GM21723 (cell line): Measurements from ENCODE around the gene BRD2.

ENCODE experiments used
- ATAC-seq: cut with Tn5 transposase; IDR thresholded peaks from one replicate; pipeline ENCODE4 v1.9.1; 2021; ENCODE audit warnings: mild to moderate bottlenecking, moderate library complexity; ENCODE audit not compliant: unreplicated experiment

The BRD2 gene

GRCh38 chr6:32971242-32971580 is 2.8 kb downstream of the BRD2 start:
- ATAC-seq, result no peak

- ATAC-seq, result peak; percentile 45
Measured at GRCh38 chr6:32971581-32972352, 3.4 kb downstream of the BRD2 start.

- peak; percentile 7 for ATAC-seq
Measured at GRCh38 chr6:32972353-32973143, 4.2 kb downstream of the BRD2 start.

GRCh38 chr6:32973144-32974015 is 5.0 kb downstream of the BRD2 start:
- ATAC-seq, result no peak

GRCh38 chr6:32974016-32974333 is 5.6 kb downstream of the BRD2 start:
- no peak for ATAC-seq

GRCh38 chr6:32974541-32975308 is 6.3 kb downstream of the BRD2 start:
- no peak for ATAC-seq

- ATAC-seq, result no peak
Measured at GRCh38 chr6:32975886-32976285, 7.5 kb downstream of the BRD2 start.

- no peak for ATAC-seq
Measured at GRCh38 chr6:32976334-32977069, 8.1 kb downstream of the BRD2 start.

GRCh38 chr6:32977272-32977952 is 9.0 kb downstream of the BRD2 start:
- no peak for ATAC-seq

DNA sequence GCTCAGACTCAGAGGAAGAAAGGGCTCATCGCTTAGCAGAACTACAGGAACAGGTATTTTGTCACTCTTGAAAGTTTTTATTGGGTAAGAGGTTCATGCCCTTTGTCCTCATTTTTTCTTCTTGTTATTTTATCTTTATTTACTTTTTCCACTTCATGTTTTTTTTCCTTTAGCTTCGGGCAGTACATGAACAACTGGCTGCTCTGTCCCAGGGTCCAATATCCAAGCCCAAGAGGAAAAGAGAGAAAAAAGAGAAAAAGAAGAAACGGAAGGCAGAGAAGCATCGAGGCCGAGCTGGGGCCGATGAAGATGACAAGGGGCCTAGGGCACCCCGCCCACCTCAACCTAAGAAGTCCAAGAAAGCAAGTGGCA is 9.5 kb downstream of the BRD2 start:
- ATAC-seq, result no peak

DNA sequence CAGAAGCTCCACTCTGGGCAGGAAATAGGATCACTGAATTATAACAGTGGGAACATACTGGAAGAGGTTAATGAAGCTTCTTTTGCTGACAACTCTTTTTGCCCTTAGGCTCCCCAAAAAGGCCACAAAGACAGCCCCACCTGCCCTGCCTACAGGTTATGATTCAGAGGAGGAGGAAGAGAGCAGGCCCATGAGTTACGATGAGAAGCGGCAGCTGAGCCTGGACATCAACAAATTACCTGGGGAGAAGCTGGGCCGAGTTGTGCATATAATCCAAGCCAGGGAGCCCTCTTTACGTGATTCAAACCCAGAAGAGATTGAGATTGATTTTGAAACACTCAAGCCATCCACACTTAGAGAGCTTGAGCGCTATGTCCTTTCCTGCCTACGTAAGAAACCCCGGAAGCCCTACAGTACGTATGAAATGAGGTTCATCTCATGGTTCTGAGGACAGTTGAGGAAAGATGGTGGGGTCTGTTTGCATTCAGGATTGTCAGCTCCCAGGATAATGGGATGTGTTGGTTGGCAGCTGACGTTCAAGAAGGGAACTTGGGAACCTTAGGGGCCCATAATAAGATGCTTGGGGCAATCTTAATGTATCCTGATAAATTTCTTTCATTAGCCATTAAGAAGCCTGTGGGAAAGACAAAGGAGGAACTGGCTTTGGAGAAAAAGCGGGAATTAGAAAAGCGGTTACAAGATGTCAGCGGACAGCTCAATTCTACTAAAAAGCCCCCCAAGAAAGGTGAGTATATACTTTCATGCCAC is 11.5 kb downstream of the BRD2 start:
- ATAC-seq, result no peak

GRCh38 chr6:32980488-32981038 is 12.2 kb downstream of the BRD2 start:
- no peak for ATAC-seq

DNA sequence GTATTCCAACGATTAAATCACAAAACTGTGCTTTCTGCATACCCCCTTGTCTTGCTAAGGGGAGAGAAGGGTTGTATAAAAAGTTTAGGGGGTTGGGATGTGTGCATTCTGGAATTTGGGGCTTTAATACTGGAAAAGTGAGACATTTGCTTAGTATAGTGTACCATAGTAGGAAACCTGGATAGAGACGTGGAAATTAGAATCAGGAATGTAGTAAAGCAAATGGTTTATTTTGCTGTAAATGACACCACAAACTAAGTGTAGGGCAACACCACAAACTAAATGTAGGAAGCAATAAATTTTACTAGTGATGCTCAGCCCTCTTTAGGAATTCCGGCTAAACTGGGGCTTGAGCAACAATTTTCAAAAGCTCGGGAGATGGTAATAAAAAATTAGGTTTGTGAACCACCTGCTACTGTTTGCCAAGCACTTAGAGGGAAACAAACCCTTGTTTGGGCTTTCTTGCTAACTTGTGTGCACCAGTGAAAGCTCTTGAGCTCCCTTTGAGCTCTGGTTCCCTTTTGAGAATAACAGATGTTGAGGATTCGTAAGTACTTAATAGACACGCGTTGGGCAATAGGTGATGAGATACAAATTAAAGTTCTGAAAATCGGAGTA is 13.8 kb downstream of the BRD2 start:
- no peak for ATAC-seq

DNA sequence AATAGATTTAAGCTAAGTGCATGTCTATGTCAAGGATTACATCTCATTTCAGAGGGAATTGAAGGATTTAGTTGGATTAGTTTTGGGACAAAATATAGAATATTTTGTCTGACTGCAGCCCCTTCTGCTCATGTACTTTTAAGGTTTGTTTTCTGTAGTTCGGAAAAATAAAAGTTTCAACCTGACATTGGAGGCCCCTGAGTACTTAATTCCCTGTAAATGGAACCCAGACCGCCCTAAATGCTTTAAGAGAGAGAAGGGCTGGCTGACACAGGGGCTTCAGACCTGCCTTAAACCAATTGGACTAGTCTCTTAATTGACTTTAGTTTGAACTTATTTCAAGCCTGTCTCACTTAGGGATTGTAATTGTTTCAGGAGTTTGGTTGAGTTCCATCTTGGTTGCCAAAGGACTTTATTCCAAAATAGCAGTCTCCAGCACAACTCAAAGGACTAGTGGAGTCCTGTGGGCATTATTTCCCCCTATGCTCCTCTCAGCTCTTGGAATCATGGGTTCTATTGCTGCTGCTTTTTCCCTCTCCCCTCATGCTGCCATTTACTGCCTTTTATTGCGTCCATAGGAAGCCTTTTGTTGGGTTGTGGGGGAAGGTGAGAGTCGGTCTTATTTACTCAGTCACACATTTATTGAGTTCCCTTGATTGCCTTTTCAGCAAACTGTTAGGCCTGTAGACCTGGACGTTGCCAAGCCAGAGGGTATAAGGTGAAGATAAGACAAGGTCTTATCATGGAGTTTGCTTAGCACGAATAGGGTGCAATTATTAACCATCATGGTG is 14.5 kb downstream of the BRD2 start:
- no peak for ATAC-seq

DNA sequence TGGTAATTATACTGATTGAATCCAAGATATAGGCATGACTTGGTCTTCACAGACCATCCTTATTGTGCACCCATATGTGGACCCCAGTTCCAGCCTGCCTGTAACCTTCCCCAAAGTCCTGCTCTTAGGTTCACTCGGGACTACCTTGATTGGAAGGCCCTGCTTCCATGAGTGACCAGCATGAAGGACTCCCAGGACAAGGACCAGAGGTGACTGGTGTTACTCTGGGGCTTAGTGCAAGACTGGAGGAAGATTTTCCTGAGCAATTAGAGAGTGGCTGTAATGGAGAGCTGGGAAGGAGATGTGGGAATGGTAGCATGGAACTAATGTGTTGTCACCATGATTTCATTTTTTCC is 15.1 kb downstream of the BRD2 start:
- ATAC-seq, result no peak

GRCh38 chr6:32983964-32984621 is 15.7 kb downstream of the BRD2 start:
- ATAC-seq, result peak; percentile 21
